Activated T-cell treated with anti-CD3 and anti-CD28 coated beads, Interleukin-2, amount 50 U/mL, for 4 hours (primary cell): Measurements from ENCODE around the gene OR6Q1. TPM values are rescaled to one million over a fixed set of nuclear protein-coding genes. Genes with fewer than 3 reads are reported as not detected.

Experiments
- ATAC-seq, 2 donors: fragments of 200-7000 bp; cut with Tn5 transposase; one replicate each; pipeline ENCODE4 v1.10.0; 2021
- DNase-seq: peaks from one replicate; pipeline ENCODE4 v3.0.0-alpha.2; 2020
- H3K27me3 Mint-ChIP-seq: one replicate; pipeline ENCODE4 v1.8.0; 2021; ENCODE audit warnings: low read depth, mixed read lengths
- H3K36me3 Mint-ChIP-seq: one replicate; pipeline ENCODE4 v1.8.0; 2022; ENCODE audit warnings: mixed read lengths; ENCODE audit not compliant: insufficient read depth
- H3K4me1 Mint-ChIP-seq: one replicate; pipeline ENCODE4 v1.8.0; 2021; ENCODE audit warnings: low read depth, mixed read lengths
- H3K4me3 Mint-ChIP-seq: one replicate; pipeline ENCODE4 v1.8.0; 2021; ENCODE audit warnings: mild to moderate bottlenecking, moderate library complexity, mixed read lengths
- H3K9me3 Mint-ChIP-seq: one replicate; pipeline ENCODE4 v1.8.0; 2021; ENCODE audit warnings: mixed read lengths
- total RNA-seq, 3 donors: library from RNA; stranded (reverse); gene quantifications; one replicate each; pipeline ENCODE4 v1.2.1, GENCODE V29; 2021

The OR6Q1 gene
- total RNA-seq, 3 donors from 2014 or later, result not detected

DNA sequence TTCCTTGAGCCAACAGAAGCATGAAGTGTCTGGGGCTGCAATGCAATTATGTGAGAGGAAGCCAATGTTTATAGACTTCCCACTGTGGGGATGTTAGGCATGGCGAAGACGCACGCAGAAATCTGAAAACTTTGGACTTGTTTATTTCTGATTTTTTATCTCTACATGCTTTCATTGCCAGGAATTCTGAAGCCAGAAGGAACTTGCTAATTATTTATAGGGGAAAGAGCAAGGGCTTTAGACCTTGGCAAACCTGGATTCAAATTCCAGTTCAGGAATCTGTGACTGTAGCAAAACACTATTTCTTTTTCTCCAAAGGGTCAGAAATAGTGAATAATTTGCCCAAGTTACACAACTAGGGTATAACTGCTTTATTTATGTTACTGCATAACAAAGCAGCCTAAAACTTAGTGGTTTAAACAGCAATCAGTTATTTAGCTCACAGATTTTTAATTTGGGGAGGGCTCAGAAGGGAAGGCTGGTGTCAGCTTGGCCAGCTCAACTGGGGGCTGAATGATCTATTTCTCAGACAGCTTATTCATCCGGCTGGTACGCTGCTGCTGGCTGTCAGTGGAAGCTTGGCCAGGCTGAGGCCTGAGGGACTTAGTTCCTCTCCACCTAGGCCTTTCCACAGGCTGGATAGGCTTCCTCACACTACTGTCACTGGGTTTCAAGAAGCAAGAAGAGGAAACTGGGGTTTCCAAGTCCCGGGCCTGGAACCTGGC is 1.9 kb upstream of the OR6Q1 start:
- DNase-seq, result no peak
- no peaks in the 10 kb centered on the region for H3K9me3 Mint-ChIP-seq

DNA sequence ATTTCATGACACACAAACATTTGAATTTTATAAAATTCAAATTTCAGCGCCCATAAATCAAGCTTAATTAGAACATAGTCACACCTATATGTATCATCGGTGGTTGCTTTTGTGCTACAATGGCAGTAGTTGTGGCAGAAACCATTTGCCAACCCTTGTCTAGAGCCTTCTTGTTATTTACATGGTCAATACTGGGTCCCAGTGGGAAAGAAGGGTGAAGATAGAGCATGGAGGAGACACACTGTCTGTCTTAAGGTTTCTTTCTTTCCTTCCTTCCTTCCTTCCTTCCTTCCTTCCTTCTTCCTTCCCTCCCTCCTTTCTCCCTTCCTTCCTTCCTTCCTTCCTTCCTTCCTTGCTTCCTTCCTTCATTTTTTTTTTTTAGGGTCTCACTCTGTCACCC is 3.7 kb downstream of the OR6Q1 start:
- DNase-seq, result no peak
- Mint-ChIP-seq H3K36me3 (no peaks in the 10 kb centered on the region), H3K4me1 (no peaks in the 10 kb centered on the region), H3K9me3 (peaks cover 8% of the 10 kb centered on the region), H3K4me3 (no peak overlapping the region), H3K27me3 (peaks cover 2% of the 10 kb centered on the region)
- ATAC-seq, result no peak

More for the DNA sequence above, 1.9 kb upstream of the OR6Q1 start:
- ATAC-seq, result no peak
- no peaks in the 10 kb centered on the region for H3K4me1 Mint-ChIP-seq
- H3K4me3 Mint-ChIP-seq, result no peak overlapping the region
- H3K27me3 Mint-ChIP-seq, result peaks cover 2% of the 10 kb centered on the region
- no peaks in the 10 kb centered on the region for H3K36me3 Mint-ChIP-seq

DNA sequence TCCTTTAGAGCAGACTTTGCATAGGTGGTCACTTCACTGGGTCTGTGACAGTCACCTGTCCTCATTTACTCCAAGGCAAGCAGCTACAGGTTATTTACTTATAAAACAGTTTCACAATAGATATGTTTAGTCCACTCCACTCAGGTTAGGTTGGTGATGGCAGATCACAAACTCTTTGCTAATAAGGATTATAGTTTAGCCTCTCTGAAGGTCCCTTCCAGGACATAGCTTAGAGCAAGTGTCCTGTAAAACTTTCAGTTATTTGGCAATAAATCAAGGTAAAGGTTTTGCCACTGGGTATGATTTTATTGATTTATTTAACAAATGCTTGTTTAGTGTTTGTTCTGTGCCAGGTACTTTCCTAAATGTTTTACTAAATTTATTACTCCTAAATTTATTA is 8.8 kb downstream of the OR6Q1 start:
- DNase-seq (no peak), ATAC-seq (no peak)
- H3K4me3 Mint-ChIP-seq, result no peak overlapping the region
- H3K36me3 Mint-ChIP-seq, result no peaks in the 10 kb centered on the region
- no peaks in the 10 kb centered on the region for H3K4me1 Mint-ChIP-seq
- peaks cover 8% of the 10 kb centered on the region for H3K9me3 Mint-ChIP-seq
- H3K27me3 Mint-ChIP-seq, result peaks cover 7% of the 10 kb centered on the region

DNA sequence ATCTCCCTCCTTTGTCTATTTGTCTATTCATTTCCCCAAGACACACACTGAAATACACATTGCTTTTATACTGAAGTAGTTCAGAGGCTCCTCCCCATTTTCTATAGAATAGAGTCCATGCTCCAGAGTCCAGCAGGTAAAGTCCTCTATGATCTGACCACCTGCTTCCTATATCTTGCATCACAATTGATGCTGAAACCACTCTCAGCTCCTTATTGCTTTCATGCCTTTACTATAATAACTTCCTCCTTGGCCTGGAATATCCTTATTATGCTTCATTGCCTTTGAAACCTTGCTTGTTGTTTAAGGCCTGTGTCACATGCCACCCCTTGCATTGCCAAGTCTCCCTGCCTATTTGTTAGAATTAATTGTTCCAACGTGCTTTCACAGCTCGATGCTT is 12.6 kb downstream of the OR6Q1 start:
- Mint-ChIP-seq H3K4me3 (no peak overlapping the region), H3K9me3 (no peaks in the 10 kb centered on the region), H3K27me3 (peaks cover 7% of the 10 kb centered on the region), H3K36me3 (no peaks in the 10 kb centered on the region), H3K4me1 (no peaks in the 10 kb centered on the region)
- DNase-seq, result no peak
- no peak for ATAC-seq

DNA sequence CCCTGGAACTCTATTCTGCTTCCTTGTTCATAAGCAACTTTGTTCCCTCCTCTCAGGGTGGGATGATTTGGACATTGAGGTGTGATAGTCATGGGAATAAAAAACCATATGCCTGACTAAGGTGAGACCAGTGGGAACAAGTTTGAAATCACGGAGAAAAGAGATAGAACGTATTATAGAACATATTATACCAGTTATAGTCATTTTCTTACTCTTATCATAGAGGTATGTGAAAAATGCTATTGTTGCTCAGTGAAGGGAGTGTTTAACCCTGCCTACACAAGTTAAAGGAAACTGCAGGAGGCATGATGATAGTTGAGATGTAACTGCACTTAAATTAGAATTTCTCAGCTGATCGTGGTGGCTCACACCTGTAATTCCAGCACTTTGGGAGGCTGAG is 15.5 kb downstream of the OR6Q1 start:
- H3K36me3 Mint-ChIP-seq, result no peaks in the 10 kb centered on the region
- DNase-seq (no peak), ATAC-seq (no peak)
- H3K27me3 Mint-ChIP-seq, result peaks cover 2% of the 10 kb centered on the region
- no peak overlapping the region for H3K4me3 Mint-ChIP-seq
- no peaks in the 10 kb centered on the region for H3K4me1 Mint-ChIP-seq
- H3K9me3 Mint-ChIP-seq, result no peaks in the 10 kb centered on the region

DNA sequence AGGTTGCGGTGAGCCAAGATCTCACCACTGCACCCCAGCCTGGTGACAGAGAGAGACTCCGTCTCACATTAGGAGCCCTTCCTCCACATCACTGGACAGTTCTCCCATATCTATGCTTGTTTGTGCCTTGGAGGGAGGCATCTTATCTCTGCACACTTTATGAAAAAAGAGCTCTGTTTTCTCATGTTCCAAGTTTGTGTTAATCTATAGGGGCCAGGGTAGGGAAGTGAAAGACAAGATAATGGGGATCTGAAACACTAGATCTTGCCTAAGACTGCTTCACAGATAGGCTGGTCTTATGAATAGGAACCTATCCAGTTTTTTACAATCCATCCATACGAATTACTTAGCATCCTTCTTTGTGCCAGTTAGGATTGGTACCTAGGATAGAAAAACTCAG is 17.1 kb downstream of the OR6Q1 start:
- H3K9me3 Mint-ChIP-seq, result no peaks in the 10 kb centered on the region
- H3K4me3 Mint-ChIP-seq, result no peak overlapping the region
- H3K27me3 Mint-ChIP-seq, result no peaks in the 10 kb centered on the region
- no peak for ATAC-seq
- no peak for DNase-seq
- no peaks in the 10 kb centered on the region for H3K36me3 Mint-ChIP-seq
- no peaks in the 10 kb centered on the region for H3K4me1 Mint-ChIP-seq

DNA sequence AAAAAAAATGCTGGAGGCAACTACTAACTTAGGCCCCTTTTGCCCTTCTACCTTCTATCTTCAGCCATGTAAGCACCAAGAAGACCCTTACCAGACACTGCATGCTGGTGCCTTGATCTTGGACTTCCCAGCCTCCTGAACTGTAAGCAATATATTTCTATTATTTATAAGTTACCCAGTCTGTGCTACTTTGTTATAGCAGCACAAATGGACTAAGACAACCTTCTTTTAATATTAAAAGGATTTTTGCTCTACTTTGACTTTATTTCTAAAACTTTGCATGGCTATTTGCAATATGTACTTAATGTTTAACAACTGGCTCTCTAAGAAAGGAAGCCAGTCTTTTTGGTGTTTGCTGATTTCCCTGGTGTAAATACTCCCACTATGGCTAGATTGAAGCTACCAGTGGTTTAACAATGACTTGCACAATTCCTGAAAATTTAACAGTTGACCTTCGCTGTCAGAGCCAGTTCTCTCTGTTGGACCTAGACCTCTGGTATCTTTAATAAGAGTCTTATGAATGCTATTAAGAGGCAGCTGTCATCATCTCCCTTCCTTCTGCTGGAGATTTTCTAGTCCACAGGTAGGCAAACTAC is 25.2 kb downstream of the OR6Q1 start:
- Mint-ChIP-seq H3K27me3 (no peaks in the 10 kb centered on the region), H3K4me3 (no peak overlapping the region), H3K9me3 (peaks cover 4% of the 10 kb centered on the region), H3K4me1 (no peaks in the 10 kb centered on the region), H3K36me3 (no peaks in the 10 kb centered on the region)
- no peak for ATAC-seq
- DNase-seq, result no peak

DNA sequence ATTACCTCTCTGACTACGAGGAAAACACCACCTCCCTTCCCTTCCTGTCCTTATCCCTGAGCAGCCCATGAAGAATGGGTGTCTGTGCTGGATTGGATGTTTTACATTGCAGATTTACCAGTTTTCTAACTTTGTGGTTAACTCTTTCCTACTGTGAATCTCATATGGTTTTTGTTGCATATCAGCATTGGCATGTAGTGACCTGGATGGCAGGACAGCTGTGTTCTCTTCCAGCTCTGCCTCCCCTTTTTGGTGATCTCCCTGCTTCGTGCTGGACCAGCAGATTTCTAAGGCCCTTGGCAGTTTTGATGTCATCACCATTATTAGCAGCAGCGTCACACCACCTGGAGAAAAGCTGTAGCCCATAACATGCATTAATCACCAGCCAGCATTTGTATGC is 26.7 kb downstream of the OR6Q1 start:
- no peak for ATAC-seq
- no peak for DNase-seq
- no peaks in the 10 kb centered on the region for H3K27me3 Mint-ChIP-seq
- no peaks in the 10 kb centered on the region for H3K36me3 Mint-ChIP-seq
- peaks cover 4% of the 10 kb centered on the region for H3K9me3 Mint-ChIP-seq
- H3K4me1 Mint-ChIP-seq, result no peaks in the 10 kb centered on the region
- H3K4me3 Mint-ChIP-seq, result no peak overlapping the region

DNA sequence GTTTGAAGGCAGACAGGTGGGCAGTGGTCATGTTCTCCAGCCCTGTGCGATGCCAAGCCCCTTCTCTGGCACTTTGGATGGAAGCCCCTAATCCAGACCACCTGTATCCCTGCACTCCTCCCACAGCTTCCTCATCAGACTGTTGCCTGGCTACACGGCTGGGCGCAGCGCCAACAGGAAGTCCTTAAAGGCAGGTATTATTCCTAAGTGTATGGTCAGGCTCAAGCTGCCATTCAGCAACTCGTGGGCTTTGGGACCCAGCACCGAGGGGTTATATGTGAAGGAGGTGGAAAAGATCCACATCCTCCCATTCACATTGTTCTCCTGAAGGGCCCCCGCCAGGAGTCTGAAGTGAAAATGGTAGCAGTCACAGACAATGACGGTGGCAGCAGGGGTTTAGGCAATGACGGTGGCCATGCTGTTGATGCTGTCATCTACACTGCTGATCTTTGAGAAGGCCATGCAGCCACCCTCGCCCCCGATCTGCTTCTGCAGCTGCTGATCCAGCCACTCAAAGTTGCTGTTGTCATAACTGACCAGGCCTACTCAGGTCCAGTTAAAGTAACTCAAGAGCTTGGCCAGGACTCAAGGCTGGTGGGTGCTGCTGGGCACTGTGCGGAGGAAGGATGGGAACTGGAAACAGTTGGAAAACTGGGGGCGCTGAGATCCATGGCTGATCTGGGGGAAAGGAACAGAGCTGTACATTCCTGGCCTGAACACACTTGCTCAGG is 27.7 kb downstream of the OR6Q1 start:
- H3K9me3 Mint-ChIP-seq, result peaks cover 4% of the 10 kb centered on the region

DNA sequence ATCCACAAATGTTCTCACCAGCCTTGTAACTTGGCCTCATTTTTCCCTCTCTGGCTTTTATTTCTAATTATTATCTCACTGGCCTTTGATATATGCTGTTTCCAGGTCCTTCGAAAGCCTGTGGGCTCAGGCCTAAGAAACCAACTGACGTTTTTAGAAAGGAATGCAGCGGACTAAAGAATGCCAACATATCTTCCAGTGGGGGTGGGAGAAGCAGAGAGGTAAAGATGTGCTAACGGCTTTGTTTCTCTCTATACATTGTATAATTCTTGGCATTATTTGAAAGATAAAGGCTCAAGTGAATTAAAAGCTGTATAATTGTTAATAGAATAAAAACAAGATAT is 28.2 kb downstream of the OR6Q1 start:
- DNase-seq (no peak), ATAC-seq (no peak)
- peaks cover 4% of the 10 kb centered on the region for H3K9me3 Mint-ChIP-seq
- no peaks in the 10 kb centered on the region for H3K36me3 Mint-ChIP-seq
- no peaks in the 10 kb centered on the region for H3K4me1 Mint-ChIP-seq
- no peak overlapping the region for H3K4me3 Mint-ChIP-seq
- no peaks in the 10 kb centered on the region for H3K27me3 Mint-ChIP-seq

More for the DNA sequence above, 27.7 kb downstream of the OR6Q1 start:
- H3K4me3 Mint-ChIP-seq, result no peak overlapping the region
- H3K4me1 Mint-ChIP-seq, result no peaks in the 10 kb centered on the region
- no peaks in the 10 kb centered on the region for H3K27me3 Mint-ChIP-seq
- no peak for ATAC-seq
- H3K36me3 Mint-ChIP-seq, result no peaks in the 10 kb centered on the region
- no peak for DNase-seq

DNA sequence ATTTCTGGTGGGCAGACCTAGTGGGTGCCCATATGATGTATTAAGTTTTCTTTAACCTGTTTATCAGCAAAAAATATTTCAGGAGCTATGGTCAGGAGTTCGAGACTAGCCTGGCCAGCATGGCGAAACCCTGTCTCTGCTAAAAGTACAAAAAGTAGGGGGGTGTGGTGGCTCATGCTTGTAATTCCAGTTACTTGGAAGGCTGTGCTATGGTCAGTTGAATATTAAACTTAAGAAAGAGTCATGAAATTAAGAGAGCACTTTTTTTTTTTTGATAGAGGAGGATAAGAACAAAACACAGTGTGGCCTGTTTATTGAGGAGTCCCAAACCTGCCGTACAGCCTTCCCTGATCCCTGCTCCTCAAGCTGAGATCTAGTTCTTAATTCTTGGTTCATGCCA is 29.8 kb downstream of the OR6Q1 start:
- H3K4me3 Mint-ChIP-seq, result no peak overlapping the region
- peaks cover 4% of the 10 kb centered on the region for H3K27me3 Mint-ChIP-seq
- no peak for ATAC-seq
- no peaks in the 10 kb centered on the region for H3K9me3 Mint-ChIP-seq
- H3K4me1 Mint-ChIP-seq, result no peaks in the 10 kb centered on the region
- H3K36me3 Mint-ChIP-seq, result no peaks in the 10 kb centered on the region
- no peak for DNase-seq

DNA sequence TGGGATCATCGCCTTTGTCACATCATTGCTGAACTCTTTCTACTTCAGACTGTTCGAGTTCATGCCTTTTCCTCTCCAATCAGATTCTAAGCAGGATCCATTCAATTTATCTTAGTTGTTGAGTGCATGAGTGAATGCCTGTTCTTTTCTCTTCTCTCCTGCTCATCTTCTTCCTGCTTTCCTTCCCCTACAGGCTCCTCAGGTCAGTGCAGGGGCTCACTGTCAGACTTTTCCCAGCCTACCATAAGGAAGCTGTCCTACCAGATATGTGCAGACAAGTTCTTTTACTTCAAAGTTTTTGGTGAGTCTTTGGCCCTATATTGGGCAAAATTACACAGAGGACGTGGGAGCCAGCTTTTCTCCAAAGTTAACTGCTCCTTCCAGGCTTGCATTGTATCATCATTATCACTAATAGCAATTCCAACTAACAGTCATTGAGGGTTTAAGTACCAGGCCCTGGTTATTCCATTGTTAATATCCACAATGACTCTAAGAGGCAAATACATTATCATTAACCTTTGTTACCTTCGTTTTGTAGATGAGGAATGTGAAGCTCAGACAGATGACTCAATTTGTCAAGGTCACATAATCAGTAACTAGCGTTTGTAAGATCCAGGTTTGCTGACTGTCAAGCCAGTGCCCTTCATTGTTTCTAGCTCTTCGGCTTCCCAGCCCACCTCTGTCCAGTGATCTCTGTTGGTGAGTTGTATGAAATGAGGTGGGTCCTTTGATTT is 30.4 kb downstream of the OR6Q1 start:
- ATAC-seq, result no peak
- Mint-ChIP-seq H3K36me3 (no peaks in the 10 kb centered on the region), H3K9me3 (no peaks in the 10 kb centered on the region), H3K4me3 (no peak overlapping the region), H3K27me3 (peaks cover 4% of the 10 kb centered on the region), H3K4me1 (no peaks in the 10 kb centered on the region)
- DNase-seq, result no peak

DNA sequence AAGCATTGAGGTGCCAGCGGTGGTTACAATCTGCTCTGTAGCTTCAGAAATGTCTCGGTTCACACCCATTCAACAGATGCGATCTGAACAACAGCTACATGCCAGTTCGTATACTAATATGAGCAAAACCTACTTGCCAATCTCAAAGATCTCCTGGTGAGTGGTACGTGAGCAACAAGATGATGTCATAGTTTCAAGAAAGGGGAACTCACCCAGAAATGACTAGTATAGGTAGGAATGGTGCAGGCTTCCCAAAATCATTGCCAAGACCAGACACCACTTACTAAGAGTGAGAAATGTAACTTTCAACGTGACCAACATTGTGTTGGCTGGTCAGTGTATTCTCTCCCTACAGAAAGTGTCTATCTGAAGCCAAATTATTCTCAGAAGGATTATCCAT is 31.1 kb downstream of the OR6Q1 start:
- Mint-ChIP-seq H3K4me3 (no peak overlapping the region), H3K4me1 (no peaks in the 10 kb centered on the region), H3K9me3 (no peaks in the 10 kb centered on the region), H3K36me3 (no peaks in the 10 kb centered on the region), H3K27me3 (peaks cover 4% of the 10 kb centered on the region)
- no peak for ATAC-seq
- no peak for DNase-seq

DNA sequence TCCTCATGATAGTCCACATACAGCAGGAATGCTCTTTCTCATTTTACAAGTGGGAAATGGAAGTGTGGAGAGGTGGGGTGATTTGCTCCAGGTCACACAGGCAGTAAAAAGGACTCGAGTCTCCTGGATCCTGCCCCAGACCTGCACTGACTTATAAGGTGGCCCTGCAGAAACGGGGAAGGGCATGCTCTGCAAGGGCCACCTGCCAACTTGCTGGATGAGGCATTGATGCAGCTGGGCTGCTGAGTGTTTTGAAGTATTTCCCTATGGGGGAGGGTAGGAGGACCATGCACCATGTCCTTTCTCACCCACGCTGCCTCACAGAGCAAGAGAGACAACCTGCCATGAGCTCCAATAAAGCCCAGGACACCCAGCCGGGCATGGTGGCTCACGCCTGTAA is 36.9 kb downstream of the OR6Q1 start:
- DNase-seq (no peak), ATAC-seq (no peak)
- Mint-ChIP-seq H3K36me3 (no peaks in the 10 kb centered on the region), H3K4me3 (no peak overlapping the region), H3K9me3 (no peaks in the 10 kb centered on the region), H3K4me1 (no peaks in the 10 kb centered on the region), H3K27me3 (peaks cover 6% of the 10 kb centered on the region)
